Medulla oblongata (tissue), 1 donor: Measurements from ENCODE around the gene ADAMTSL3.
"Not testable (repeated sequence)": the region's sequence is repeated elsewhere in the genome, so short reads cannot be mapped to it uniquely, and the experiment has no call there.

Experiments used
- DNase-seq: peaks from one replicate; pipeline ENCODE4 v3.0.0-alpha.2; 2015; ENCODE audit errors: extremely low spot score

ADAMTSL3 gene

DNA sequence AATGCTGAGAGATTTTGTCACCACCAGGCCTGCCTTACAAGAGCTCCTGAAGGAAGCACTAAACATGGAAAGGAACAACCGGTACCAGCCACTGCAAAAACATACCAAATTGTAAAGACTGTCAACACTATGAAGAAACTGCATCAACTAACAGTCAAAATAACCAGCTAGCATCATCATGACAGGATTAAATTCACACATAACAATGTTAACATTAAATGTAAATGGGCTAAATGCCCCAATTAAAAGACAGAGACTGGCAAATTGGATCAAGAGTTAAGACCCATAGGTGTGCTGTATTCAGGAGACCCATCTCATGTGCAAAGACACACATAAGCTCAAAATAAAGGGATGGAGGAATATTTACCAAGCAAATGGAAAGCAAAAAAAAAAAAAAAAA is 311.0 kb downstream of the ADAMTSL3 start:
- DNase-seq, result not testable (repeated sequence)

DNA sequence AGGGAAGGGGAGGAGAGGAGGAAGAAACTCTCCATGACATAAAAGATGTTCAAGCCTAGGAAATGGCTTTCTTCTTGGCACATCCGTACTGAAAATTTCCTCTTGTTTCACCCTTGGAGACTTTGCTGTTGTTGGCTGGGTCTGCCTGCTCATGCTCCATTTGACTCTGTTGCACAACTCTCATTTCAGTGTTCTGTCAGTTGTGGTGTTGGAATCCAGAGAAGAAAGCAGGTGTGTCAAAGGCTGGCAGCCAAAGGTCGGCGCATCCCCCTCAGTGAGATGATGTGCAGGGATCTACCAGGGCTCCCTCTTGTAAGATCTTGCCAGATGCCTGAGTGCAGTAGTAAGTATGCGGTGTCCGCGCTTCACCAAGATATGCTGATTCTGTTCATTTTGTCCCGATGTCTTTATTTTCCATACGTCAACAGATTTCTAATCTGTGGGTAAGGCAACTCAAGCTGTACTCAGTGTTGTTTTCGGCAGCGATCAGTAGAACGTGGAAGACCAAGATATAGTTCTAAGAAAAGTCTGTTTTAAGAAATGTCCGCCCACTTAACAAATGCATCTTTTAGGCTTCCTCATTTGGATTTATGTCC is 316.5 kb downstream of the ADAMTSL3 start:
- no peak for DNase-seq

DNA sequence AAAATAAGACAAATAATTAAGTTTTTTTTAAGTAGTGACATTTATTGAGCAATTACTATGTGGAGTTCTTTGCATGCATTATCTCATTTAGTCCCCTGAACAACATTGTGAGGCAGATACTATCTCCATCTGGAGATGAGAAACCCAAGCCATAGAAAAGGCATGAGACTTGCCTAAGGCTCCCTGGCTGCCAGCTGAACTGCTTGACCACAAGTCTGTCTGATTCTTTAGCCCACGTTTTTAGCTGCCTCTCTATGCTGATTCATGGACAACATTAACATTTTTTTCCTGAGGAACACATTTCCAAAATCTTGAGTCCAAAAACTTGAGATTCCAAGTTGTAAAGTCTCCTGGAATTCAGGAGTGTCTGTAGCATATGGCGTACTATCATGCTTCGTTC is 318.1 kb downstream of the ADAMTSL3 start:
- DNase-seq, result no peak

GRCh38 chr15:83973816-83974215 is 319.9 kb downstream of the ADAMTSL3 start:
- no peak for DNase-seq

GRCh38 chr15:83977992-83978391 is 324.1 kb downstream of the ADAMTSL3 start:
- no peak for DNase-seq

GRCh38 chr15:83978588-83978987 is 324.7 kb downstream of the ADAMTSL3 start:
- DNase-seq, result no peak

GRCh38 chr15:83980637-83981036 is 326.7 kb downstream of the ADAMTSL3 start:
- no peak for DNase-seq

- no peak for DNase-seq
These were observed 328.8 kb downstream of the ADAMTSL3 start for GRCh38 chr15:83982748-83983147.

GRCh38 chr15:83983634-83984458 is 329.9 kb downstream of the ADAMTSL3 start:
- no peak for DNase-seq

- no peak for DNase-seq
These were observed 330.7 kb downstream of the ADAMTSL3 start for GRCh38 chr15:83984601-83985000.

DNA sequence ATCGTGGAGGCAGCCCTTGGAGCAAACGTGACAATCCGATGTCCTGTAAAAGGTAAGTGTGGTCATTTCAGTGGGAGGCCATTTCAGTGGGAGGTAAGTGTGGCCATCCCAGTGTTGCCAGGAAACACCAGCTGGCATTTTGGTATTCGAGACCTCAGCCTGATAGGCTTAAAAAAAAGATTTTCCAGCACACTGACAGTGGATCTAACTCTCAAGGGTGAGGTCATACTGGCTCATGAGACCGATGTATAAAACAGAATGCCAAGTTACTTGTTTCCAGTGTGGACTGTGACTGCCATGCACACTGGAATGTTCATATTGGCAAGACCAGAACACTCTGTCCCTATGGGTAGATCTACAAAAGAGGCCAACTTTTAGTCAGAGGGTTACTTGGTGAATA is 337.2 kb downstream of the ADAMTSL3 start:
- DNase-seq, result peak; percentile 12

DNA sequence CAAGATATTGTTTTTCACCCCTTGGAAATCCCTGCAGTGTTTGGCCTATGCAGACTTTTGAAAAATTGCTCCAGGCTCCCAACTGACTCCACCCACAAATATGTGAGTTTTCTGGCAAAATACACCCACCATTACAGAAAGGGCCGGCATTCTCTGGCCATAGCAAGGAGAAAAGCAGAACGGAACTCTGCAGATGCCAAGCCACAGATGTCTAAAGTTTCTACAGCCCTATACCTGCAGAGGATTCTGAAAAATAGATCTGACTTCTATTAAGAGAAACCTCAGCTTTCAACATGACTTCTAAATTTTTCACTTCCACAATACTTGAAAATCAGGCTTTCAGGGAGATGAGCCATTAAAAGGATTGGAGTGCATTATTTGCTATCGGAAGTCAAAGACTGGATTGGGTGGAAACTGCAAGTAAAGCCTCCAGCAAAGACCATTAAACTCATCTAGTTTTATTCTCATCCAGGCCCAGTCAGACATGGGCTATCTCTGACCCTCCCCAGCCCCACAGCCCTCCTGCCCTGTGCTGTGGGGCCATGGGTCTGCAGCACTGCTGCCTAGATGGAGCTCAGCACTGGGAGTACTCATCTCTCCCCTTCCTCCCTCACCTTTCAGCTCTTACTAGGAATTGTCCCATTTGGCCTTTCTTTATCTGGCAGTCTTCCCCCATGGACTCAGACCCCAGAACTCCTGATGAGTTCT is 338.6 kb downstream of the ADAMTSL3 start:
- no peak for DNase-seq

DNA sequence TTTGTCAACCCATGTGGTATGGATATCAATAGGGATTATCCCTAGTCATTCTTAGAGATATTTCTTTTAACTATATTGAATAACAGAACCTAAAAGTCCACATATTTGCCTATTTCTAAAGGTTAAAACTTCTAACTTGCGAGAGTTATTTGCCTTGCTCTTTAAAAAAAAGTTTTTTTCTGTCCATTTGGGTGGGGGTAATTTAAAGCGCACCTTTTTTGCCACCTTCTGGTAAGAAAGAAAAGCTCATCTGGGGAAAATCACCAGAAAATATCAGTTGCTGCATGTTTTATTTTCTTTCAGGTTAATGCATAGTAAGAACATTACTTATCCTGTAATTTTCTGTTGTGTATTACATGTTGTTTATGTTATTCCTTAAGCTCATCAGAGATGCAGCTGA is 339.7 kb downstream of the ADAMTSL3 start:
- no peak for DNase-seq

DNA sequence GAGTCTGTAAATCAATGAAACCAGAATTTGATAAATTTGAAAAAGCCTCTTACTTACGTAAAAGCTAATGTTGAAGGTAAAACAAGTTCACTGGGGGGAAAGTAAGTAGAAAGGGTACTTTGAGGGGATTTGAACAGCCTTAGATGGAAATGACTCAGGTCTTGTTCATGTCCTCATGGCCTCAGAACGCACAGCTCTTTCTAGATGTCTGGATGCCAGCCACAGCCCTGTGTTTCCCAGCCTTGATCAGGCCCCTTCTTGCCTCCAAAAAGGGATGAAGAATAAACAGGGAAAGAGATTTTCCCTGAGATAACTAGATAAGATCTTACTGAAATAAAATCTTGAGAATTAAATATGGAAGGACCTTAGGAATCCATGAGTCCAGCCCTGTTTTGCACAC is 344.6 kb downstream of the ADAMTSL3 start:
- DNase-seq, result no peak

DNA sequence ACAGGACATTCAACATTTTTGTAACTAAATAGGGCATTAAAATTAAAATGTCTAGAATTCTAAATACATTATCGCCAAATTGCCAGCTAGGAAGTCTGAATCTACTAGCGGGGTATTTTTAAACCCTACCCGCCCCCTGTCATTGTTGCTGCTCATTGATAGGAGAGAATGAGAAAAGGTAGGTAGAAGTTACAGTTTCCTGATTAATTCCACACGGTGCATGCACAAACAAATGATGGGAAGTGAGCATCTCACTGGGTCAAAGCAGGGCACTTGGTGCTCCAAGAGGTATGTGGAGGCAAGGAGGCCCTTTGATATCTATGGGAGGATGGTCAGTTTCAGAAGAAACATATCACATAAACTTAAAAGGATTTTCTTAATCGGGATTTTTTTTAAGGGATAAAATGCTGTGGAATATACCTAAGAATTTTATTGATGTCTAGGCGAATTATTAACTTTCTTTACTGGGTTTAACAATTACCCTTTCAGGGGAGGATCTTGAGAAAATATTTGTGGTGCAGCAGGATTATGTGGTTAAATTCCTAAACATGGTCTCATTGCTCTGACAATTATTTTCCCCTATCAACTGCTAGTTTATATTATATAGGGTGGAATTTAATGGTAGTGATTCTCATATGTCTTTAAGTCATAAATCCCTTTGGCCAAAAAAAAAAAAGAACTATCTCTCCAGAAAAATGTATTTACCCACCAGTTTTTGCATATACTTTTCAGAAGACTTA is 345.6 kb downstream of the ADAMTSL3 start:
- no peak for DNase-seq

GRCh38 chr15:84001037-84001436 is 347.1 kb downstream of the ADAMTSL3 start:
- no peak for DNase-seq

GRCh38 chr15:84001655-84002054 is 347.7 kb downstream of the ADAMTSL3 start:
- DNase-seq, result no peak

GRCh38 chr15:84003791-84004503 is 350.0 kb downstream of the ADAMTSL3 start:
- no peak for DNase-seq

- no peak for DNase-seq
These were observed 352.5 kb downstream of the ADAMTSL3 start for GRCh38 chr15:84006421-84006820.

- no peak for DNase-seq
These were observed 355.7 kb downstream of the ADAMTSL3 start for GRCh38 chr15:84009616-84010015.

- no peak for DNase-seq
These were observed 356.3 kb downstream of the ADAMTSL3 start for GRCh38 chr15:84010246-84010645.
